HCT116 (cell line): ENCODE results near the gene LIPH. TPM values are rescaled to one million over a fixed set of nuclear protein-coding genes. Genes with fewer than 3 reads are reported as not detected.
"Not testable (repeated sequence)": the region's sequence is repeated elsewhere in the genome, so short reads cannot be mapped to it uniquely, and the experiment has no call there.

Experiments
- ATAC-seq: fragments of 200-7000 bp; cut with Tn5 transposase; 2 replicates; pipeline ENCODE4 v1.9.1; 2020; ENCODE audit warnings: mild to moderate bottlenecking, moderate library complexity
- BruUV-seq: library from RNA; stranded (reverse); fragments of 400-500 nt; replicated peaks from 2 replicates; lab custom pipeline; 2021; lab: Mats Ljungman, UMichigan
- CTCF ChIA-PET: fragments of 300-600 bp; sonication (Branson Sonifier 250); formaldehyde crosslinking; loops from one replicate; lab custom pipeline; 2021; ENCODE audit warnings: antibody characterized with exemption; lab: Charles Lee
- POLR2A ChIA-PET: fragments of 300-600, 350-600 bp; sonication (Branson Sonifier 250); formaldehyde crosslinking; loops from one replicate; lab custom pipeline; 2021; ENCODE audit warnings: antibody characterized with exemption; lab: Charles Lee
- RAD21 ChIA-PET, 2 experiments: fragments of 300-600 bp; sonication (Branson Sonifier 250); formaldehyde crosslinking; loops; one replicate each; lab custom pipeline; 2023; ENCODE audit warnings: low total read pairs in 2 of 2; ENCODE audit not compliant: uncharacterized antibody in 2 of 2, unreplicated experiment in 2 of 2, low non-redundant PET in 1 of 2; lab: Charles Lee
- DNase-seq: peaks from one replicate; pipeline ENCODE4 v3.0.0-alpha.2; 2010; ENCODE audit warnings: low read depth, low spot score
- H2AFZ ChIP-seq: fragments of 200-600 bp; shearing (Covaris generic), sonication (generic); 2 replicates; pipeline ENCODE4 v1.6.1; 2017; ENCODE audit warnings: low read depth, mixed run types, mixed read lengths, antibody characterized with exemption, low read length; ENCODE audit not compliant: poor library complexity, severe bottlenecking
- H3K27ac ChIP-seq: 2 replicates; pipeline ENCODE4 v1.5.1; 2012; ENCODE audit warnings: low read depth, low read length
- H3K27me3 ChIP-seq: fragments of 200-600 bp; sonication (generic); 2 replicates; pipeline ENCODE4 v1.6.1; 2016; ENCODE audit warnings: mixed run types, low read length, mixed read lengths; ENCODE audit not compliant: insufficient read depth
- H3K36me3 ChIP-seq, 2 experiments: fragments of 200-500 bp in 1 of 2; fragments of 200-600 bp in 1 of 2; sonication (Bioruptor generic) in 1 of 2; sonication (generic) in 1 of 2; 2 replicates each; pipeline versions ENCODE4 v1.5.1 to v1.6.1; 2014 to 2016; ENCODE audit warnings: low read length in 2 of 2, inconsistent platforms in 1 of 2, mixed read lengths in 1 of 2, mixed run types in 1 of 2; ENCODE audit not compliant: insufficient read depth in 2 of 2, control insufficient read depth in 1 of 2
- H3K4me1 ChIP-seq, 2 experiments: fragments of 200-600 bp in 1 of 2; sonication (generic) in 1 of 2; 2 replicates each; pipeline versions ENCODE4 v1.5.1 to v1.6.1; 2012 to 2017; ENCODE audit warnings: low read length in 2 of 2, inconsistent platforms in 1 of 2, mild to moderate bottlenecking in 1 of 2, mixed read lengths in 1 of 2, mixed run types in 1 of 2, moderate library complexity in 1 of 2; ENCODE audit not compliant: insufficient read depth in 2 of 2, control insufficient read depth in 1 of 2
- H3K4me2 ChIP-seq: fragments of 200-600 bp; sonication (generic); 2 replicates; pipeline ENCODE4 v1.6.1; 2017; ENCODE audit warnings: mixed run types, low read length, mixed read lengths
- H3K4me3 ChIP-seq, 2 experiments: fragments of 200-600 bp in 1 of 2; sonication (generic) in 1 of 2; replicated peaks in 1 of 2; 2 replicates each; pipeline ENCODE4 v1.5.1; 2011 to 2016; ENCODE audit warnings: low read length in 2 of 2, control low read depth in 1 of 2, low read depth in 1 of 2, mild to moderate bottlenecking in 1 of 2, mixed read lengths in 1 of 2, mixed run types in 1 of 2
- H3K79me2 ChIP-seq: fragments of 200-600 bp; sonication (generic); 2 replicates; pipeline ENCODE4 v1.6.1; 2017; ENCODE audit warnings: mild to moderate bottlenecking, mixed run types, low read length, moderate library complexity, mixed read lengths; ENCODE audit not compliant: insufficient read depth
- H3K9ac ChIP-seq: fragments of 200-600 bp; sonication (generic); 2 replicates; pipeline ENCODE4 v1.6.1; 2016; ENCODE audit warnings: low read length, mixed read lengths
- H3K9me2 ChIP-seq: fragments of 200-600 bp; sonication (generic), shearing (Covaris generic); 2 replicates; pipeline ENCODE4 v1.6.1; 2017; ENCODE audit warnings: mixed run types, mild to moderate bottlenecking, moderate library complexity; ENCODE audit not compliant: insufficient read depth
- H3K9me3 ChIP-seq, 2 experiments: fragments of 200-500 bp in 1 of 2; fragments of 200-600 bp in 1 of 2; sonication (Bioruptor generic) in 1 of 2; sonication (generic) in 1 of 2; 2 replicates each; pipeline ENCODE4 v1.6.1; 2014 to 2017; ENCODE audit warnings: low read length in 2 of 2, mixed read lengths in 2 of 2, inconsistent platforms in 1 of 2, low read depth in 1 of 2, mild to moderate bottlenecking in 1 of 2, mixed run types in 1 of 2, moderate library complexity in 1 of 2; ENCODE audit not compliant: control insufficient read depth in 1 of 2, insufficient read depth in 1 of 2
- H4K20me1 ChIP-seq: fragments of 200-600 bp; sonication (generic), shearing (Covaris generic); 2 replicates; pipeline ENCODE4 v1.6.1; 2017; ENCODE audit warnings: mixed run types, mild to moderate bottlenecking, moderate library complexity; ENCODE audit not compliant: insufficient read depth
- CBX3 ChIP-seq: IDR thresholded peaks from 2 replicates; pipeline ENCODE4 v1.6.1; 2012; ENCODE audit warnings: low read depth
- CEBPB ChIP-seq: IDR thresholded peaks from 2 replicates; pipeline ENCODE4 v1.6.1; 2012; ENCODE audit warnings: low read depth
- ELF1 ChIP-seq: IDR thresholded peaks from 2 replicates; pipeline ENCODE4 v1.6.1; 2012; ENCODE audit warnings: low read depth, borderline replicate concordance
- JUND ChIP-seq: IDR thresholded peaks from 2 replicates; pipeline ENCODE4 v1.6.1; 2012
- REST ChIP-seq: IDR thresholded peaks from 2 replicates; pipeline ENCODE4 v1.6.1; 2012; ENCODE audit warnings: low read depth
- SRF ChIP-seq: IDR thresholded peaks from 2 replicates; pipeline ENCODE4 v1.6.1; 2012; ENCODE audit warnings: low read depth
- TCF7L2 ChIP-seq: IDR thresholded peaks from 2 replicates; pipeline ENCODE4 v1.7.0; 2011; ENCODE audit warnings: borderline replicate concordance, inconsistent platforms; ENCODE audit not compliant: insufficient read depth, insufficient read length; ENCODE audit errors: extremely low read depth
- ZBTB33 ChIP-seq: IDR thresholded peaks from 2 replicates; pipeline ENCODE4 v1.6.1; 2011; ENCODE audit warnings: mild to moderate bottlenecking, low read length, moderate library complexity; ENCODE audit not compliant: insufficient replicate concordance; ENCODE audit errors: extremely low read depth
- intact Hi-C: fragments of 100-400 bp; cut with micrococcal nuclease; formaldehyde crosslinking; loops from 2 replicates; pipeline ENCODE4 v1.10.0; 2022
- total RNA-seq: library from RNA; stranded (reverse); gene quantifications from one replicate; pipeline ENCODE4 v1.2.1, GENCODE V29; 2021; ENCODE audit not compliant: unreplicated experiment
- TF ChIP-seq, protein P1 (sequence below): IDR thresholded peaks from 2 replicates; pipeline ENCODE4 v1.6.1; 2012

Gene LIPH
- total RNA-seq, 1 experiment from 2014 or later: 13.7 TPM

- H3K9me3 ChIP-seq: no peaks in the 10 kb centered on the region
- 0 out of 4 replicates have a peak, but pooled peaks cover 0 to under 1% of the 10 kb centered on the region in 2 experiments for H3K36me3 ChIP-seq
- no peak for DNase-seq
- no peak overlapping the region for H3K27ac ChIP-seq
- POLR2A ChIA-PET: no interaction called here
- RAD21 ChIA-PET: no interaction called here
- TF ChIP-seq ZBTB33: no peak
- TF ChIP-seq ELF1: no peak
- TF ChIP-seq JUND: no peak
- TF ChIP-seq TCF7L2: no peak
- TF ChIP-seq, protein P1, sequence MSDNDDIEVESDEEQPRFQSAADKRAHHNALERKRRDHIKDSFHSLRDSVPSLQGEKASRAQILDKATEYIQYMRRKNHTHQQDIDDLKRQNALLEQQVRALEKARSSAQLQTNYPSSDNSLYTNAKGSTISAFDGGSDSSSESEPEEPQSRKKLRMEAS: no peak
- TF ChIP-seq SRF: no peak
- TF ChIP-seq CBX3: no peak
- no peak for TF ChIP-seq CEBPB
- TF ChIP-seq REST: no peak
- intact Hi-C loops: no loop called here
- no peak overlapping the region for H3K9ac ChIP-seq
- CTCF ChIA-PET: no interaction called here
- H3K27me3 ChIP-seq: no peaks in the 10 kb centered on the region
- BruUV-seq: no TSS peak
- H4K20me1 ChIP-seq: no peaks in the 10 kb centered on the region
- no peak overlapping the region for H3K4me3 ChIP-seq
- no peaks in the 10 kb centered on the region for H3K9me2 ChIP-seq
- no peak overlapping the region for H2AFZ ChIP-seq
- ATAC-seq: no peak
- no peak overlapping the region for H3K4me2 ChIP-seq
- H3K4me1 ChIP-seq: peaks cover 19 to 30% of the 10 kb centered on the region in 2 experiments
- H3K79me2 ChIP-seq: no peaks in the 10 kb centered on the region
Observed at GRCh38 chr3:185477316-185477715, 75.1 kb downstream of the LIPH start.

GRCh38 chr3:185474922-185475321 is 77.5 kb downstream of the LIPH start:
- CTCF ChIA-PET, H3K79me2 ChIP-seq, H2AFZ ChIP-seq, RAD21 ChIA-PET, H3K9ac ChIP-seq, BruUV-seq, H3K9me2 ChIP-seq, H3K27me3 ChIP-seq, H4K20me1 ChIP-seq, H3K27ac ChIP-seq, H3K4me2 ChIP-seq, ATAC-seq, DNase-seq, H3K4me3 ChIP-seq, POLR2A ChIA-PET, H3K9me3 ChIP-seq, H3K36me3 ChIP-seq: not testable (repeated sequence)
- intact Hi-C loops: loop anchor here (5.0 kb wide), 1 partner anchor 82 kb away; no protein-coding TSS in a partner anchor
- peaks cover 38 to 53% of the 10 kb centered on the region in 2 experiments for H3K4me1 ChIP-seq
